SKM-1 treated with dmso at 0.1 percent for 144 hours (cell line): ENCODE results near the gene METTL21C.

Source experiments
- DNase-seq: peaks from one replicate; lab custom pipeline; 2025; ENCODE audit not compliant: unreplicated experiment; lab: John Stamatoyannopoulos, UW

METTL21C gene

DNA sequence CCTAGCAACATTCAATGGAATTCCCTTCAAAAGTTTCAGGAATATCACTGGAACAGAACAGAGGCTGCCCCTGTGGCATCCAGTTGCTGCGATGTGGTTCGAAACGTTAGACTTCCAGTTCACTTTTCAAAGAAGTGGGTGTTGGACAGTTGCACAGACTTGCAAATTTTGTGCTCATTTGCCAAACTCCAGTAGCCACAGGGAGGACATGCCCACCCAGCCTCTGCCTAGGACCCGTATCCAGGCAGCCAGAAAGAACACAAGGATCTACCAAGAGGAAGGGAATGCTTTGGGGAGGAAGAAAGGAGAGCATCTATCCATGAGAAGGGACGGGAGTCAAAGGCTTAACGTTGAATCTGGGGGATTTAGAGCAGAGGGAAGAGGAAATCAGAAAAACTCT, at the start of gene METTL21C:
METTL21C (minus strand) TSS at position 108 of the 400 bp plus-strand sequence. CDS start 546 bp downstream, outside the sequence.
- no peak for DNase-seq

DNA sequence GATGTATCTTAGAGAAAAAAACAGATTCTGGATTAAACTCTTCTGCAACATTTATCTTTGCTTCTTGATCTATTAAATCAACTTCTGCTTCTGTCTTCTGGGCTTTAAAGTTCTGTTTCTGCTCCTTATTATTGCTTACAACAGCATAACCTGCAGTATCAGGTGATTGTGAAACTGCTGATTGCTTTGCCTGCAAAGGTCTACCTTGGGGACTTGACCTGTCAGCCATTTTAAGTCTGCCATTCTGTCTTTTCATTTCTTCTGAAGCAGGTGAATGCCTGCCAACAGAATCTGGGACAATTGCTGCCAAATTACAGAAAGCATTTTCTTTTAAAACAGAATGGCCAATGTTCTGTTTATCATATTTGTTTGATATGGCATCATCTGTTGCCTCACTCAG, 47.7 kb upstream of the METTL21C start:
- no peak for DNase-seq

- no peak for DNase-seq
Measured at GRCh38 chr13:102742101-102742500, 47.3 kb upstream of the METTL21C start.

DNA sequence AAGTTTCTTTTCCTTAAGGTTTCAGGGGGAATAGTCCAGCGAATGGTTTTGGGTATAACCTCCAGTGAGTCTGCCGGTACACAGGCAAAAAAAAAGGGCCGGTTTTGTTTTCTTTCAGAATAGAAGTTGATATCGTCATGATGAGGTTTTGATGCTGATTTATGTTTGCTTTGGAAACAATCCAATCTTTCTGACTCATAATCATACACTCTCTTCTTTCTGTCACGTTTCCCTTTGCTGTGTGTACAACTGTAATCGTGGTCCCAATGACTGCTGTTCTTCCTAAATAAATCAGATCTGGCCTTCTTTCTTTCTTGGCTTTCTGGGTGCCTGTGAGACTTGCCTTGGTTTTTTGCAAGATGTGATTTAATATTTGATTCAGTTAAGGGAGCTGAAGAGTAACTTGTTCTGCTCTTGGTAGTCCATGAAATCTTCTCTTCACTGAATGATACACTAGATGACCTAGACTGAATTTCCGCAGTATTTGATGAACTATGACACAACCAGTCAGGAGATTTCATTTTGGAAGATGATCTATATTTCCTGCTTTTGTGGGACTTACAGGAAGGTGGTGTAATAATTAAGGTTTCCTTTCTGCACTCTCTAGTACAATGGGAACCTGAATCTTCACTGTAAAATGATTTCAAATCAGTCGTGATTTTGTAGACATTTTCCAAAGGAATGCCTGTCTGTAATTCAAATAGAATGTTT, 34.9 kb upstream of the METTL21C start:
- no peak for DNase-seq

- no peak for DNase-seq
Measured at GRCh38 chr13:102726430-102726829, 31.6 kb upstream of the METTL21C start.

GRCh38 chr13:102724923-102725322, 30.1 kb upstream of the METTL21C start:
- DNase-seq = no peak

DNA sequence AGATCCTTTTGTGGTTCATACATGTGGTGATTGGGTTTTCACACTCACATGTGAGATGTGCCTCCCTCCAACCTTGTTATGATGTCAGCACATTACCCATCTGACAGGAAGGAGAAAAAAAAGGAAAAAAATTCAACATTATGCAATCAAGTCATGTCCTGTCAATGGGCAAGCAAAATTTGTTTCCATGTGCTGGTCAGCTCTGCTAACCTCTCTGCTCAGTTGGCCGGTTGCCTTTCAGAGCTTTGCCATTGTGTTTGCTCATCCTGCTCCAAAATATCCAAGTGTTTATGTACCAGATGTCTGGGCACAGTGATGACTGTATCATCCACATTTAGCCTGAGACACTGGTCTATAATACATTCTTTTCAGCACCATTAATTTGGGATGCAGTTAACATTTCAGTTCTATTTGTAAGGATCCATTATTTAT, 27.0 kb upstream of the METTL21C start:
- no peak for DNase-seq

- no peak for DNase-seq
Measured at GRCh38 chr13:102718746-102719145, 23.9 kb upstream of the METTL21C start.

- no peak for DNase-seq
Measured at GRCh38 chr13:102715447-102715846, 20.6 kb upstream of the METTL21C start.

DNA sequence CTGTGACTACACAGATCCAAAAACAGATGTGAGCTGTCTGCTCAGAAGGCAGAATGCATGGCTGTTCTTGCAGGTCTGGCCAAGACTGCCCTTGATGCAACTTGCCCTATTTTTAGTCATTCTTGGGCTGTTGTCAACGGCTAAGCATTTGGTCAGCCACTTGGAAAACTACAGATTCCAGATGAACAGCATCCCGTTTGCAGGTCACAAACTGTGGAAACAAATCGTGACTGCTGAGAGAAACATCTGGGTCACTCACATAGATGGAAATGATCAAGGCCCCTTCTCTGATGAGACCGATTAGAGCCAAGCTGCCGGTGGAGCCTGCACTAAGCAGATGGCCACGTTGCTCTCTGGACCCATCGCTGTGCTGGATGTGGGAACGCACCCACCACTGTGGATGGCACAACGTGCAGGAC, 15.4 kb upstream of the METTL21C start:
- no peak for DNase-seq

GRCh38 chr13:102709536-102709935, 14.7 kb upstream of the METTL21C start:
- no peak for DNase-seq

GRCh38 chr13:102708991-102709390, 14.1 kb upstream of the METTL21C start:
- no peak for DNase-seq

- no peak for DNase-seq
Measured at GRCh38 chr13:102708211-102708610, 13.4 kb upstream of the METTL21C start.

DNA sequence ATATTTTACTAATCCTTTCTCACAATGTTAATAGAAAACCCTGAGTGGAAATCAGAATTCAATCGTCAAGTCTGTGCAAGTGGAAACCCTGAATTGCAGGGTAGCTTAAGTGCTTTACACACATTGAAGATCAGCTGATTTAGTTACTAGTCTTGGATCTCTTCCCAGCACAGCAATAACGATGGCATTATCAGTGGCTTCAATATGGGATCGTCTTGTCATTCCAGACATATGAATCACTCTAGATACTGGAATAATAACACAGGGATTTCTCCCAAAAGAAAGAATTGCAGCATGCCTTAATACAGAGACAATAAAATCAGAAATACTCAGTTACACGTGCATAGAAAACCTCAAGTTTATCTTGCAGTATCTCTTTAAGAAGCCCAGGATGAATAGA, 12.6 kb upstream of the METTL21C start:
- no peak for DNase-seq

DNA sequence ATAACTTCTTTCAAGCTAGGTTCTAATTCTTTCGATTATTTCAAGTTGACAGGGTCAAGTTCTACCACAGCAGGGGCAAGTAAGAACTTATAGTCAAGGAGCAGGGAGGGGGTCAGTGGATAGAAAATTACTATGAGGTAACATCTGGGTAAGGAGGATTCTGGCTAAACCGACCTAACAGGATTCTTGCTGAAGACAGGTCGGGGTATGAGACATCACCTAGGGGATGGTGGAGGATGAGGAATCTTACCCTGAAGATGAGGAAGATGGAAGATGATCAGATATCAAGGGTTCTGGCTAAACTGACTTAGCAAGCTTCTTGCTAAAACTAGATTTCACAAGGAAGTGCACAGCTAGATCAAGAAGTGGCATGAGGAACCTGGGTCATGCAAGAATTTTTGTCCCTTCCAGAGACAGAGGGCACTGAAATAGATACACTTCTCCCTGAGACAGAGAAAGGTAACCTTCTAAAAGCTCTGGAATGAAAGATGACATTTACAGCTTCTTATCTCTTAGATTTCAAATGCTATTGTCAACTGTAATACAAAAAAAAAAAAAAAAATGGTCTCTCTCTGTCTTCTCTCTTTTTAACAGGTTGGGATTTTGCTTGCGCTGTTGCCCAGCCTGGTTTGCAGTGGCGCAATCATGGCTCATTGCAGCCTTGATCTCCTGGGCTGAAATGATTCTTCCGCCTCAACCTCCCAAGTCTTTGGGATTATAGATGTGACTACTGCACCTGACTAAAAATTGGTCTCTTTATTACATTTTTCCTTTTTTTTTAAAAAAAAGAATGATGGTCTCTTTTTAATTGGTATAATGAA, 9.6 kb upstream of the METTL21C start:
- peak; percentile 33 for DNase-seq

GRCh38 chr13:102703726-102704035, 8.8 kb upstream of the METTL21C start:
- DNase-seq = no peak

DNA sequence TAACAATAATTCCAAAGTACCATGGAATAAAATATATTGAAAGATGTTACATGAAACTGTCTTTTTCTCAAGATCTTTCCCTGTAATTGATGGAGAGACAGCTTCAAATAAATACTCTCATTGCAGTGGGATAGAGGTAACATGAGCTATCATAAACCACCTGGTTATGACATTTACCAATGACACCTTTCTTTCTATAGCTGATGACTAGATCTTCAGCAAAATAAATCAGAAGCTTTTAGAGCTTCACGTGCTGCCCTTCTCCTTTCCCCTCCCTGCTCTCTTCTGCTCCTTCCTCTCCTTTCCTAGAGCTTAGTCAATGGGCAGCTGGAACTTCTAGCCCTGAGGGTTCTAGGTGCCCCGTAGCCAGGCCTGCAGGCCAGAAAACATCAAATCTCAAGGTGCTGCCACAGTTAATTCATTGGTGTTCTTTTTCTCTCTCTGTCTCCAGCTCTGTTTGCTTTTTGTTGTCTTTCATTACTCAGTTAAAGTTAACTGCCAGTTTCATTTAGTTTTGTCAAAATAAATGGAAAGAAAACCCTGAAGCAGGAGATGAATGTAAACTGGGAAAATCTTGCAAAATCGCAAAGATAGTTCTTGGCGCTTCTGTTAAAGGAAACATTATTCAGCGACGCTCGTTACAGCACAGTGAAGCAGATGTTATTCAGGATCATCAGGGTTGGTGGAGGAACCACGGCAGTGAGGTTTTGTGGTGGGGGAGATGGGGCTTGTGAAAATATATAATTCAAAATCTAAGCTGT, 8.3 kb upstream of the METTL21C start:
- DNase-seq = no peak

DNA sequence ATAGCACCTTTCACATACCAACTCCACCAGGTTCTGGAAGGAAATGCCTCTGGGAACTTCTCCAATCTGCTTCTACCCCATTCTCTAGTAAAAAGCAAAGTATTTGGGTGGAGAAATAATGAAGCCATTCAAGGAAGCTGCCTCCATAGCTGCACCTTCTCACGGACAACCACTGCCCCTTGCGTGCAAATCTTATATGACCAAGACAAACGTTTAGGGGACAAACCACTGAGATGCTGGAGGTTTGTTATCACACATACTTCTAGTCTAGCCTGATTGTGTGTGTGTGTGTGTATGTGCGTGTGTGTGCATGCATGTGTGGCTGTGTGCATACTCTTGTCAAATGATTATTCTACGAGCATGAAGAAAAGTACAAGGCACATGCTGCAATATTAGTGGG, 6.5 kb upstream of the METTL21C start:
- DNase-seq = no peak

- DNase-seq = no peak
Measured at GRCh38 chr13:102700088-102701031, 5.5 kb upstream of the METTL21C start.

- no peak for DNase-seq
Measured at GRCh38 chr13:102699504-102699903, 4.7 kb upstream of the METTL21C start.

GRCh38 chr13:102698649-102698980, 3.8 kb upstream of the METTL21C start:
- no peak for DNase-seq
